ENCODE measurements around the gene RPS19BP1. TPM values are rescaled to one million over a fixed set of nuclear protein-coding genes. Genes with fewer than 3 reads are reported as not detected.

RPS19BP1 gene
- total and polyA plus RNA-seq, 2 of the 8 experiments (the other 6 are each of a cell fraction or from before 2014, with no cell fraction given) = 77.9 to 97.9 TPM

GRCh38 chr22:39559456-39560105 lies 27.0 kb upstream of the RPS19BP1 start:
- DNase-seq (ENCODE audit: low read depth in 1 of 2, low spot score in 2 of 2) (peak; percentile 41 to 86), FAIRE-seq (no peak)
- H3K23me2 ChIP-seq (ENCODE audit: low read depth, low read length) = peaks cover 10% of the 10 kb centered on the region; the same call in 1 of the 2 replicates
- 60% methylated on average over 8 of the region's 11 CpGs; no CpG with 5 or more reads in 1 of the 2 experiments for WGBS, 2 experiments (ENCODE audit: extremely low coverage in 1 of 2, insufficient coverage in 1 of 2, insufficient read length in 1 of 2, insufficient replicate concordance in 2 of 2, low coverage in 1 of 2, low lambda C conversion rate in 2 of 2, missing lambda C conversion rate in 1 of 2)
- no peak overlapping the region for H3K56ac ChIP-seq (replicated peaks; ENCODE audit: insufficient read length, low read depth, low read length)
- H3K79me1 ChIP-seq (ENCODE audit: low read depth, low read length) = peaks cover 9% of the 10 kb centered on the region; the same call in 1 of the 2 replicates
- no peak overlapping the region for H2BK120ac ChIP-seq (replicated peaks; ENCODE audit: low read depth, low read length)
- peak overlapping the region; percentile 38; the same call in 1 of the 2 replicates for H4K8ac ChIP-seq (ENCODE audit: extremely low read depth, insufficient read depth, low read length)
- H3K4ac ChIP-seq (replicated peaks; ENCODE audit: insufficient read length, low read depth, low read length) = no peak overlapping the region
- peak overlapping the region in 1 of 4 experiments; percentile 19; a peak in 2 of 8 replicates for H3K4me3 ChIP-seq (ENCODE audit: extremely low read depth in 1 of 4, insufficient read depth in 2 of 4, low read depth in 3 of 4, low read length in 4 of 4)
- H2AFZ ChIP-seq (ENCODE audit: low read length) = no peak overlapping the region
- H3K9me3 ChIP-seq (ENCODE audit: insufficient read depth in 2 of 2, low read depth in 1 of 2, low read length in 1 of 2) = 0 out of 4 replicates have a peak, but pooled peaks cover 0 to 5% of the 10 kb centered on the region in 2 experiments
- no peak overlapping the region for H4K5ac ChIP-seq (ENCODE audit: insufficient read length, low read depth, low read length)
- peaks cover 0 to 17% of the 10 kb centered on the region in 2 experiments for H4K20me1 ChIP-seq (replicated peaks in 1 of 2; ENCODE audit: control insufficient read depth in 1 of 2, insufficient read depth in 2 of 2, low read length in 2 of 2)
- H2BK15ac ChIP-seq (ENCODE audit: low read length) = no peak overlapping the region
- H3K18ac ChIP-seq (ENCODE audit: extremely low read depth, low read length) = no peak overlapping the region; the same call in 1 of the 2 replicates
- no peak overlapping the region for H3K27ac ChIP-seq (ENCODE audit: low read depth, low read length)
- H3K4me1 ChIP-seq (replicated peaks in 1 of 4; ENCODE audit: control insufficient read depth in 3 of 4, insufficient read depth in 4 of 4, low read length in 3 of 4) = peaks cover 4 to 21% (median 6%) of the 10 kb centered on the region in 4 experiments; a peak in 6 of 7 replicates
- ChIA-PET POLR2A (ENCODE audit: partially characterized antibody) (interaction anchor here (1.0 to 1.3 kb wide), 6 partner anchors 16 to 88 kb away, joined by 3 to 5 read pairs (median 4); no protein-coding TSS in a partner anchor), CTCF (ENCODE audit: partially characterized antibody) (interaction anchor here (0.7 to 5.3 kb wide), 33 partner anchors 9 to 465 kb away, joined by 3 to 47 read pairs (median 4); partner anchors contain the start of gene CACNA1I)
- H3K27me3 ChIP-seq (replicated peaks in 1 of 4; ENCODE audit: control insufficient read depth in 3 of 4, extremely low read depth in 1 of 4, insufficient read depth in 3 of 4, low read length in 3 of 4) = peaks cover 30 to 53% (median 48%) of the 10 kb centered on the region in 4 experiments
- H3K79me2 ChIP-seq (ENCODE audit: control insufficient read depth in 1 of 2, insufficient read depth in 2 of 2, low read length in 2 of 2) = peaks cover 0 to 4% of the 10 kb centered on the region in 2 experiments; a peak in 2 of 4 replicates
- H4K91ac ChIP-seq (replicated peaks; ENCODE audit: insufficient read length, low read length) = no peak overlapping the region
- H2AK5ac ChIP-seq (ENCODE audit: low read depth, low read length) = no peak overlapping the region
- H3K36me3 ChIP-seq (ENCODE audit: control insufficient read depth in 2 of 4, insufficient read depth in 4 of 4, low read length in 3 of 4) = peaks cover 0 to 3% (median 0%) of the 10 kb centered on the region in 4 experiments; a peak in 2 of 8 replicates
- no peak overlapping the region for H3K9ac ChIP-seq (replicated peaks in 1 of 4; ENCODE audit: extremely low read depth in 1 of 4, low read depth in 3 of 4, low read length in 3 of 4)
- H2BK12ac ChIP-seq (ENCODE audit: low read depth, low read length) = peak overlapping the region; percentile 75; the same call in 1 of the 2 replicates
- no peak overlapping the region for H3K23ac ChIP-seq (ENCODE audit: insufficient read length)
- H3K4me2 ChIP-seq (ENCODE audit: insufficient read depth in 1 of 2, low read depth in 2 of 2, low read length in 2 of 2) = no peak overlapping the region; a peak in 2 of 4 replicates
- H2BK5ac ChIP-seq (ENCODE audit: low read depth, low read length) = peak overlapping the region; percentile 6; the same call in 1 of the 2 replicates
- no peak overlapping the region for H3K14ac ChIP-seq (ENCODE audit: insufficient read length)
- H2BK20ac ChIP-seq (ENCODE audit: low read length) = 0 out of 2 replicates have a peak overlapping the region, but pooled peaks have one; percentile 43
- TF ChIP-seq EGR1 (IDR thresholded peaks at IDR 0.05; ENCODE audit: borderline replicate concordance, low read depth, low read length) (0 out of 2 replicates have a peak, but pooled peaks have one; percentile 22), TEAD4 (IDR thresholded peaks at IDR 0.05; ENCODE audit: low read depth, low read length) (peak; percentile 78; the same call in 1 of the 2 replicates), YY1 (IDR thresholded peaks at IDR 0.05; ENCODE audit: low read depth, low read length) (0 out of 2 replicates have a peak, but pooled peaks have one; percentile 42), RXRA (IDR thresholded peaks at IDR 0.05; ENCODE audit: insufficient read depth, low read depth, low read length) (0 out of 2 replicates have a peak, but pooled peaks have one; percentile 81), RAD21 (IDR thresholded peaks at IDR 0.05 in 1 of 2, conservative IDR thresholded peaks at IDR 0.05 in 1 of 2; ENCODE audit: low read depth in 2 of 2, low read length in 2 of 2) (peak; percentile 58 to 74), POLR2A (IDR thresholded peaks at IDR 0.05; ENCODE audit: control extremely low read depth in 1 of 2, low read depth in 2 of 2, low read length in 2 of 2) (no peak), TBP (IDR thresholded peaks at IDR 0.05; ENCODE audit: low read depth, low read length) (no peak), CTCF (IDR thresholded peaks at IDR 0.05; ENCODE audit: control extremely low read depth in 1 of 3, insufficient read depth in 1 of 3, low read depth in 1 of 3, low read length in 3 of 3) (peak; percentile 81 to 87 (median 83))
